Right renal cortex interstitium (tissue), 3 donors: ENCODE data around the gene KLF2. TPM values are rescaled to one million over a fixed set of nuclear protein-coding genes. Genes with fewer than 3 reads are reported as not detected.
A peak's percentile ranks its signal among the peaks of the same experiment; 100 is the strongest.
"Not testable (repeated sequence)": the region's sequence is repeated elsewhere in the genome, so short reads cannot be mapped to it uniquely, and the experiment has no call there.

Experiments
- DNase-seq, 3 donors: peaks; one replicate each; pipeline ENCODE4 v3.0.0-alpha.2; 2013; ENCODE audit warnings: low read depth in 3 of 3, low spot score in 2 of 3
- polyA plus RNA-seq, 3 donors: library from polyadenylated mRNA; unstranded; fragments of 120-200 nt; gene quantifications; one replicate each; pipeline ENCODE4 v1.2.1, GENCODE V29; 2013; ENCODE audit not compliant: insufficient read length in 3 of 3

The KLF2 gene
- polyA plus RNA-seq: 10 to 100 TPM; 17.5 to 22.4 (median 20.1) TPM

- peak in 2 of 3 donors; percentile 71 to 73 for DNase-seq
Measured at GRCh38 chr19:16324384-16325160, at the start of gene KLF2. Gene KLF2, plus strand, starts transcription at chr19:16324826. Its CDS starts 98 bp downstream, at chr19:16324924.

GRCh38 chr19:16280306-16280705 lies 44.3 kb upstream of the KLF2 start:
- DNase-seq: no peak

GRCh38 chr19:16281743-16282142 lies 42.9 kb upstream of the KLF2 start:
- DNase-seq: no peak

- peak in 2 of 3 donors; percentile 40 to 64 for DNase-seq
Measured at GRCh38 chr19:16283210-16284061, 41.2 kb upstream of the KLF2 start.

- no peak for DNase-seq
Measured at GRCh38 chr19:16284505-16284904, 40.1 kb upstream of the KLF2 start.

- not testable (repeated sequence) for DNase-seq
Measured at GRCh38 chr19:16285079-16285478, 39.5 kb upstream of the KLF2 start.

- DNase-seq: no peak
Measured at GRCh38 chr19:16285769-16286498, 38.7 kb upstream of the KLF2 start.

- DNase-seq: no peak
Measured at GRCh38 chr19:16288544-16288943, 36.1 kb upstream of the KLF2 start.

- no peak for DNase-seq
Measured at GRCh38 chr19:16289594-16289993, 35.0 kb upstream of the KLF2 start.

GRCh38 chr19:16290692-16291091 lies 33.9 kb upstream of the KLF2 start:
- DNase-seq: no peak

GRCh38 chr19:16293118-16294091 lies 31.2 kb upstream of the KLF2 start:
- peak; percentile 88 to 92 (median 89) for DNase-seq

- no peak for DNase-seq
Measured at GRCh38 chr19:16295057-16295456, 29.6 kb upstream of the KLF2 start.

- DNase-seq: no peak
Measured at GRCh38 chr19:16296713-16297112, 27.9 kb upstream of the KLF2 start.

GRCh38 chr19:16297575-16298178 lies 26.9 kb upstream of the KLF2 start:
- DNase-seq: no peak

GRCh38 chr19:16298334-16298733 lies 26.3 kb upstream of the KLF2 start:
- no peak for DNase-seq

- no peak for DNase-seq
Measured at GRCh38 chr19:16301999-16302694, 22.5 kb upstream of the KLF2 start.

GRCh38 chr19:16303755-16304154 lies 20.9 kb upstream of the KLF2 start:
- no peak for DNase-seq

GRCh38 chr19:16304511-16304910 lies 20.1 kb upstream of the KLF2 start:
- not testable (repeated sequence) for DNase-seq

- not testable (repeated sequence) for DNase-seq
Measured at GRCh38 chr19:16305060-16305459, 19.6 kb upstream of the KLF2 start.
